Endometrial microvascular endothelial cells (primary cell): ENCODE results near the gene EMC1. TPM values are rescaled to one million over a fixed set of nuclear protein-coding genes. Genes with fewer than 3 reads are reported as not detected.
"Not testable (repeated sequence)": the region's sequence is repeated elsewhere in the genome, so short reads cannot be mapped to it uniquely, and the experiment has no call there.

ENCODE experiments used
- in situ Hi-C: cut with HindIII; loops from 2 replicates; pipeline ENCODE4 v1.10.0; 2017; ENCODE audit warnings: low sequenced_read_pairs, low pct_unique_long_range_greater_than_20kb; ENCODE audit errors: inconsistent ontology term
- total RNA-seq: library from RNA; depleted of rRNA; stranded (reverse); fragments of >200 nt; gene quantifications from one replicate; pipeline ENCODE4 v1.2.3, GENCODE V29; 2015; ENCODE audit errors: inconsistent ontology term

EMC1 gene
- total RNA-seq, result 85.6 TPM

DNA sequence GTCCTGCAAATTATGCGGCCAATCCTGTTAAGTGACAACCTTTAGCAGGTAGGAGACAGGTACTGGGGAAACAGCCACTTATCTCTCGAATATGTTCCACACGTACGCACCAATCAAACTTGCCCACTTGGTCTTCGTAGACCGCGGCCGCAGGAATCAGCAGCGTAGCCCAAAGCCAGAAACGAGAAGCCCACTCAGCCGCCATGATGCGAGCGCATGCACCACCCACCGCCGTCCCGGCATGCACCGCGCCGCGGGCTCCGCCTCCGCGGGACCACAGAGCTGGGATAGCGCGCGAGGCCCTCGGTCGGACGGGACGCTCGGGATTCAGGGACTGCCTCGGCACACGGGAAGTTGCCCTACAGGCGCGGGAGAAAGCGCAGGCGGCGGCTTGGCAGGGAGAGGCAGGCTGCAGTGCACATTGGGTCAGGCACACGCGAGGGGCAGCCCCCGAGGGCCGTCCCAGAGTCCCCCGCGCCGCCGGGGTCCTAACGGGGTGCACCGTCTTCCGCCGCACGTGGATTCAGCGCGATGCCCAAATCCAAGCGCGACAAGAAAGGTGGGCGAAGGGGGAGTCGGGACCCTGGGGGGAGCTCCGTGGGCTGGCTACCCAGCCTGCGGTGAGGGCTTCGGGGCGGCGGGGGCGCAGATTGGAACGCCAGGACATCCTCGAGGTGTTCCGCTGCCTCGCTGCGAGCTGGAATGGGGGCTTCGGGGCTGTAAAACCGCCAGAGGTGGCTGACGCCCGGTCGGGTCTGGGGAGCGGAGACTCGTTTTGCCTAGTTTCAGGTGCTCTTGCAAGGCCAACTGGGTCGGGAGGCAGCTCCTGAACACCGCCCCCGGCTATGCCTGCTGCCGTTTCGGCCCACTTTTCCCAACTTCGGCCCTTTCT, at the start of gene EMC1, which contains the start of gene MRTO4:
EMC1 (minus strand) TSS at position 220 of the 892 bp plus-strand sequence; CDS start at position 205, 15 bp downstream.
MRTO4 (plus strand) TSS at position 501 of the 892 bp plus-strand sequence; CDS start at position 532, 31 bp downstream.
- in situ Hi-C loops, result no loop called here

GRCh38 chr1:19300211-19300610, 48.9 kb upstream of the EMC1 start:
- in situ Hi-C loops, result no loop called here

GRCh38 chr1:19294638-19295037, 43.3 kb upstream of the EMC1 start:
- in situ Hi-C loops, result no loop called here

DNA sequence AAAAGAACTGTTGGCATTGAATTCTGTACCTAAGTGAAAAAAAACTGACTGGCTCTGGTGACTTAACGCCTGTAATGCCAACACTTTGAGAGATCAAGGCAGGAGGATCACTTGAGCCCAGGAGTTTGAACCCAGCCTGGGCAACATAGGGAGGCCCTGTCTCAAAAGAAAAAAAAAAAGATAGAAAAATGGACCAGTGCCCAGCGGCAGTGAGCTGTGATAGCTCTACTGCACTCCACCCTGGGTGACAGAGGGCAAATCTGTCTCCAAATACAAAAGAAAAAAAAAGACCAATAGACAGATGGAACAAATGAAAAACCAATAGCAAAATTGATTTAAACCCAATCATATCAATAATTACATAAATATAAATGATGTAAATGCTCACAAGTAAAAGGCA, 37.9 kb upstream of the EMC1 start:
- in situ Hi-C loops, result no loop called here

- in situ Hi-C loops, result not testable (repeated sequence)
Measured at GRCh38 chr1:19288324-19289241, 37.3 kb upstream of the EMC1 start, which contains the start of gene AKR7A3. AKR7A3 (minus strand) TSS chr1:19288770; CDS start chr1:19288709, 61 bp downstream.

DNA sequence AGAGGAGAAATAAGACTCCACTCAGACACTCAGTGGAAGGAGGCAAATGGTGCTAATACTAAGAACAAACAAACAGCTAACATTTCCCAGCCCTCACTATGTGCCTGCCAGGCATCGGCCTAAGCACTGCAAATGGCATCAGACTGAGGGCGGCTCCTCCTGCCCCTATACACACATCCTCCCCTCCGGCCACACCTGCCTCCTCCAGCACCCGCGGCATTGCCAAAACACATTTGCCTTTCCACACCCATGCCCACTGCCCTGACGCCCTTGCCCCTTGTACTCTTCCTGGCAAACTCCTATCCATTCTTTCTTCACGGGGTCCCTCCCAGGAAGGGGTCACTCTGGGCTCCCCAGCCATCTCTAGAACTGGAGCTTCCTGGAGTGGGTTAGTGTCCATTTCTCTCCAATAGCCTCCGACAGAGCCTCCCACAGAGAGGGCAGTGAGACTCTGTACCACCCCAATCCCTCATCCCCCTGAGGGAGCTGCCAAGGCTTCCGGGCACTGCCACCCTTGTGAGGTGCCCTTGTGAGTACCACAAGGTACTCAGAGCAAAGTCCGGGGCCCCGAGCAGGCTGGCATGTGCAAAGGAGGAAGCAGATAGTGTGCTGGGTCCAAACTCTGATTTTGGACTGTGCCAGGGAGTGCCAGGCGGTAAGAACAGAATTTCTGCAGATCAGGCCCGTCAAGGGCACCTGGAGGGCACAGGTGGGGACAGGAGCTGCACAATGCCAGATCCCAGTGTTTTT, 36.3 kb upstream of the EMC1 start:
- in situ Hi-C loops, result no loop called here

- in situ Hi-C loops, result not testable (repeated sequence)
Measured at GRCh38 chr1:19285807-19286206, 34.5 kb upstream of the EMC1 start.

DNA sequence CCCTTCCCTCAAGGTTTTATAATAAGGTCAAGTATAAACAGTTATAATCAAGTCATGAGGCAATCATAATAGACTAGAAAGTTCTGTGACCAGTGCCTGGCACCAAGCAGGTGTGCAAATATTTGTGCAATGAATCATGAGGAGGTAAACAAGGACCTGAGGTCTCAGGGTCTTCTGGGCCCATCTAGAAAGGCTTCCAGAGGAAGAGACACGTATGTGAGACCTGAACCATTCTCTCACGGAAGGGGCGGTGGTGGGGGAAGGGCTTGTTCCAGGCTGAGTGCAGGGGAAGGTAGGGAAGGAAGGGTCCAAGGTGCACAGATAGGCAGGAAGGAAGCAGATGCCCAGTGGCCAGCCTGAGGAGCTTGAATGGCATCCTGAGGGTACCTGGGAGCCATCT, 34.0 kb upstream of the EMC1 start:
- in situ Hi-C loops, result not testable (repeated sequence)

DNA sequence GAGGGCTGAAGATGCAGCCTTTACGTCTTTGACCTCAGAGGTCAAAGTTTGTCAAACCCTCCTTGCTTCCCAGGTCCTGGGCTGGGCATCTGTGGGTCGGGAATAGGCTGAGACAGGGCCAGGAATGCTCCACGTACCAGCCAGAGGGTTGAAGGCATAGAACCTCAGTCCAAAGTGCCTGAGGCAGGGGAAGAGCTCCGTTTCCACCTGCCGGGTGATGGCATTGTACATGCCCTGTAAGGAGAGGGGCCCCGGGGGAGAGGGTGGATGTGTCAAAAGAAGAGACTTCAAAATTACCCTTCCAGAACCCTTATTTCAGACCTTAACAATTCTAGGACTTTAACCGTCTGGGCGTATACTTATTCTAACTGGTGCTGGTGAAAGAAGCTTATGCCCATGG, 33.6 kb upstream of the EMC1 start:
- in situ Hi-C loops, result no loop called here

DNA sequence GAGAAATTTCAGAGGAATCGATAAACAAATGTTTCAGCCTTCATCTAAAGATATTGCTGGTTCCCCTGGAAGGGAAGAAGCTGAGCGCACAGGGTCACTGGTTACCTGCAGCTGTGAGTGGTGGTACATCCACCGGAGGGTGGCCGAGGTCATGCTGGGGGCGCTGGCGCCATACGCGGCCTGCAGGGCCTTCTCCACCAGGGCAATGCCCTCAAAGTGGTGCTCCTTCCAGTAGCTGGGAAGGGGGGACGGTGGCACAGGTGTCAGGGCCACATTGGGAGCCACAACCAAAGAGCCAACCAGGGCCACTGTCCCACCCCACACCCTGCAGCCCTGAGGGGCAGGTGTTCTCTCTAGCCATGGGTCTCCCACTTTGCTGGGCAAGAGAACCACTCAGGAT, 32.6 kb upstream of the EMC1 start:
- in situ Hi-C loops, result no loop called here

DNA sequence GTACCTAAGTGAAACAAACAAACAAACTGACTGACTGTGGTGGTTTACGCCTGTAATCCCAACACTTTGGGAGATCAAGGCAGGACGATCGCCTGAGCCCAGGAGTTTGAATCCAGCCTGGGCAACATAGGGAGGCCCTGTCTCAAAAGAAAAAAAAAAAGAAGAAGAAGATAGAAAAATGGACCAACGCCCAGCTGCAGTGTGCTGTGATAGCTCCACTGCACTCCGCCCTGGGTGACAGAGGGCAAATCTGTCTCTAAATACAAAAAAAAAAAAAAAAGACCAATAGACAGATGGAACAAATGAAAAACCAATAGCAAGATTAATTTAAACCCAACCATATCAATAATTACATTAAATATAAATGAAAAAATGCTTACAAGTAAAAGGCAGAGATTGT, 23.3 kb upstream of the EMC1 start:
- in situ Hi-C loops, result no loop called here

GRCh38 chr1:19273844-19274531, 22.7 kb upstream of the EMC1 start:
- in situ Hi-C loops, result not testable (repeated sequence)

DNA sequence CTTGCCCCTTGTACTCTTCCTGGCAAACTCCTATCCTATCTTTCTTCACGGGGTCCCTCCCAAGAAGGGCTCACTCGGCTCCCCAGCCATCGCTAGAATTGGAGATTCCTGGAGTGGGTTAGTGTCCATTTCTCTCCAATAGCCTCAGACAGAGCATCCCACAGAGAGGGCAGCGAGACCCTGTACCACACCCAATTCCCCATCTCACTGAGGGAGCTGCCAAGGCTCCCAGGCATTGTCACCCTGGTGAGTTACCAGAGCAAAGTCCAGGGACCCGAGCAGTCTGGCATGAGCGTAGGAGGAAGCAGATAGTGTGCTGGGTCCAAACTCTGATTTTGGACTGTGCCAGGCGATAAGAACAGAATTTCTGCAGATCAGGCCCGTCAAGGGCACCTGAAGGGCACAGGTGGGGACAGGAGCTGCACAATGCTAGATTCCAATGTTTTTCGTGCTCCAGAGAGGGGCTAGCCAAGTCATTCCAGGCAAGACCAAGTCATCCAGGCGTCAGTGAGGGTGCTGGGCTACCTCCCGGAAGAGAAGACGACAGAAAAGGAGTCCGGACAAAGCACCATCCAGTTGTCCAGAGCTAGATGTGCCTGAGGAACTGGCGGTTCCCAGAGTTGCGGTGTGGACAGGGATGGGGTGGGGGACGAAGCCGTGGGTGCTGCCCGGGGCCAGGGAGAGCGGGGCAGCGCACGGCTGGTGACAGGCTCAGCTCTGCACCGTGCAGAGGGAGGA, 22.0 kb upstream of the EMC1 start:
- in situ Hi-C loops, result no loop called here

DNA sequence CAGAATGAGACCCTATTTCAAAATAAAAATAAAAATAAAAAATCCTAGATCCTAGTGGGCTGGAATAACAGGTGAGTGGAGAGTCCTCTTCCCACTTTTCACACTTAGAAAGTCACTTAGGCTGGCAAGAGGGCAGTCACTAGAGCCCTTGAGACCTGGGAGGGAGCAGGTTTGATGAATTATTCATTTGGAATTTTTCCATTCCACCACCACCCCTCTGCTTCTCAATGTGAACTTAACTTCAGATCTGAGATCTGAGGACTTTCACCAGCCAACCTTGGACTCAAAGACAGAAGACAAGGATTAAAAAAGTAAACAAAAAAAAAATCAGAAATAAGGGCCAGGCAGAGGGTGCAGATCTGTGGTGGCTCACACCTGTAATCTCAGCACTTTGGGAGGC, 20.7 kb upstream of the EMC1 start:
- in situ Hi-C loops, result no loop called here

DNA sequence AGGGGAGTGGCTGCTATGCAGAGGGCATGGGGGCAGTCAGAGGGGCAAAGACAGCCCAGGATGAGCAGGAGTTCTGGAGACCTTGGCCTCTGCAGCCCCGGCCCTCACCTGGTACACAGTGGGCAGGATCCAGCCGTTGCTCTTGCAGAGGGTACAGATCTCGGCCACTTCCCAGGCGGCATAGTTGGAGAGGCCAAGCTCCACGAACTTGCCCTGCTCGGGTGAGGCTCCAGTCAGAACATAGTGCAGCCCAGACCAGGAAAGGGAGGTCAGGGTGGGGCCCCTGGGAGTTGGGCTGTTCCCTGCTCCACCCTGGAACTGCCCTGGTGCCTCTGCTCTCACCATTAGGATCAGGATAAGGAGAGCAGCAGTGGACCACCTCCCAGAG, 19.0 kb upstream of the EMC1 start:
- in situ Hi-C loops, result not testable (repeated sequence)

- in situ Hi-C loops, result not testable (repeated sequence)
Measured at GRCh38 chr1:19269427-19270342, 18.4 kb upstream of the EMC1 start.

GRCh38 chr1:19268445-19268844, 17.1 kb upstream of the EMC1 start:
- in situ Hi-C loops, result no loop called here
